HG03457 (cell line): ENCODE measurements around the gene ZG16.

ENCODE experiments used
- ATAC-seq: cut with Tn5 transposase; IDR thresholded peaks from one replicate; pipeline ENCODE4 v1.9.1; 2021; ENCODE audit warnings: moderate number of reproducible peaks; ENCODE audit not compliant: unreplicated experiment

Gene ZG16

GRCh38 chr16:29807426-29808218 is 29.6 kb downstream of the ZG16 start:
- ATAC-seq, result no peak

DNA sequence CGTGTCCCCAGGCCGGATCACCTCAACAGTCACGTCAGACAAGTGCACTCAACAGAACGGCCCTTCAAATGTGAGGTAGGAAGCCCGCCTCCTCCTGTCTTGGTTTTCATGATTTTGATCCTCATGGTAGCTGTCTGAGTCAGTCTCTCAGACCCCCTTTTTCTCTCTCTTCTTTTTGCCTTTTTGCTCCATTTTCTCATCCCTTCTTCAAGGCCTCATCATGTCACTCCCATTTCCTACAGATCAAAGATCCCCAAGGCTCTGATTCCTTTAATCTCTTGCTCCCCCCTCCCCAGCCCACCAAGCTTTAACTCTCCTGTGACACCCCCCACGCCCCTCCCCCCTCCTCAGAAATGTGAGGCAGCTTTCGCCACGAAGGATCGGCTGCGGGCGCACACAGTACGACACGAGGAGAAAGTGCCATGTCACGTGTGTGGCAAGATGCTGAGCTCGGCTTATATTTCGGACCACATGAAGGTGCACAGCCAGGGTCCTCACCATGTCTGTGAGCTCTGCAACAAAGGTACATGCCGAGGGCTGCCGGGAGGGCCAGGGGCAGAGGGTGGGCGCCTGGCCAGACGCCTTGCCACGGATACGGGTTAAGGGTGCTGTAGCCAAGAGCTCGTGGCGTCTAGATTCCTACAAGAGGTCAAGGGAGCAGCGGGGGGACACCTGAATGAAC is 30.3 kb downstream of the ZG16 start:
- no peak for ATAC-seq

DNA sequence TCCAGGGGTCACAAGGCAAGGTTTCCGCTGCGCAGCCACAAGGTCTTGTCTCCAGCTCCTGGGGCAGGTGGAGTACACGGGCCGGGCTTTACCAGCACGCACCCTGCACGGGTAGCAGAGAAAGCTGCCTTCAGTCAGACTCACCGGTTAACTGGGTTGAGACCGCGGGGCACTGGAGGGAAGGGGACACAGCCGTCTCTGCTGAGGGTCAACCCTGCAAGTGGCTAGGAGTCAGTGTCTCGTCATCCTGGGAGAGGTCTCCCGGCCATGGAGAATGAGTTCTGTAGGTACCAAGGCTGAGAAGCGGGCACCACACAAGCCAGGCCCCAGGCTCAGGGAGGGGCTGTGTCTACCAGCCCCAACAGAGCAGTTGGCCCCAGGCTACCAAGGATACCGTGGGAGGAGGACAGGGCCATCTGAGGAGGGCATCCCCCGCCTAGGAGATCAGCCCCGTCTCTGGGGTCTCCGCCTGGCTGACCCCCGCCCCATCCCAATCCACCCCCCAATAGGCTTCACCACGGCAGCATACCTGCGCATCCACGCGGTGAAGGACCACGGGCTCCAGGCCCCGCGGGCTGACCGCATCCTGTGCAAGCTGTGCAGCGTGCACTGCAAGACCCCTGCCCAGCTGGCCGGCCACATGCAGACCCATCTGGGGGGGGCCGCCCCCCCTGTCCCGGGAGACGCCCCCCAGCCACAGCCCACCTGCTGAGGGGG is 31.1 kb downstream of the ZG16 start:
- no peak for ATAC-seq

DNA sequence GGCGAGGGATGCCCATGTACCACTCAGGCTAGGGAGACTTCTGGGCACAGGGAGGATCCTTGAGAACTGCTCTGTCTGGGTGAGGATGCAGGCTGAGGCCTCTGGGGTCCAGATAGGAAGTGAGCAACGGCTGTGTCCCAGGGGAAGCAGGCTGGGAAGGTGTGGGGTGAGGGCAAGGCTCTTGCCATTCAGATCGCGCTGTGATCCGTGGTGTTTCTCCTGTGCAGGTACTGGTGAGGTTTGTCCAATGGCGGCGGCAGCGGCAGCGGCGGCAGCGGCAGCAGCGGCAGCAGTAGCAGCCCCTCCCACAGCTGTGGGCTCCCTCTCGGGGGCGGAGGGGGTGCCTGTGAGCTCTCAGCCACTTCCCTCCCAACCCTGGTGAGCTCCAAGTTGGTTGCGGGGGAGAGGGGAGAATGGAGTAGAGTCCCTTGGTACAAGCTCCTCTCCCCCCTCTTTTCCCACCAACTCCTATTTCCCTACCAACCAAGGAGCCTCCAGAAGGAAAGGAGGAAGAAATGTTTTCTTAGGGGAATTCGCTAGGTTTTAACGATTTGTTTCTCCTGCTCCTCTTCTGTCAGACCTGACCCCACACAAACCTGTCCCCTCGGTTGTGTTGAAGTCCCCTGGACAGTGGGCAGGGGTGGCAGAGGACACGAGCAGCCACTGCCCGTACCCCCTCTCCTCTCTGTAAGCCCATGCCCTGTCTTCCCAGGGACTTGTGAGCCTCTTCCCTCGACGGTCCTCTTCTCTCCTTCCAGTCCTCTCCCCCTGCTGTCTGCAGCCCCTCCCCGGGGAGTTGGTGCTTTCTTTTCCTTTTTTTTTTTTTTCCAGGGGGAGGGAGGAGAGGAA is 32.0 kb downstream of the ZG16 start:
- ATAC-seq, result no peak

DNA sequence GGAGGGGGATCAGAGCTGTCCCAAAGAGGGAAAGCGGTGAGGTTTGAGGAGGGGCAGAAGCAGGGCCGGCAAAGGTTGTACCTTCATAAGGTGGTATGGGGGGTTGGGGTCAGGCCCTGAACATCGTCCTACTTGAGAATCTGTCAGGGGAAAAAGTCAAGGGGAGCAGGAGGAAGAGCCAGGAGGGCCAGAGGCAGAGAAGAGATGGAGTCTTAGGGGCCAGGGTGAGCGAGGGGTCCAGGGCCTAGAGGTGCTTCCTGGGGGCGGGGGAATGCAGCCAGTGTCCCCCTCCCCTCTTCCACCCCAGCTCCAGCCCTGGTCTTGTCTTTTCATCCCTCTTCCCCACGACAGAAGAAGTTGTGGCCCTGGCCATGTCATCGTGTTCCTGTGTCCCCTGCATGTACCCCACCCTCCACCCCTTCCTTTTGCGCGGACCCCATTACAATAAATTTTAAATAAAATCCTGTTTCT is 32.7 kb downstream of the ZG16 start:
- no peak for ATAC-seq

DNA sequence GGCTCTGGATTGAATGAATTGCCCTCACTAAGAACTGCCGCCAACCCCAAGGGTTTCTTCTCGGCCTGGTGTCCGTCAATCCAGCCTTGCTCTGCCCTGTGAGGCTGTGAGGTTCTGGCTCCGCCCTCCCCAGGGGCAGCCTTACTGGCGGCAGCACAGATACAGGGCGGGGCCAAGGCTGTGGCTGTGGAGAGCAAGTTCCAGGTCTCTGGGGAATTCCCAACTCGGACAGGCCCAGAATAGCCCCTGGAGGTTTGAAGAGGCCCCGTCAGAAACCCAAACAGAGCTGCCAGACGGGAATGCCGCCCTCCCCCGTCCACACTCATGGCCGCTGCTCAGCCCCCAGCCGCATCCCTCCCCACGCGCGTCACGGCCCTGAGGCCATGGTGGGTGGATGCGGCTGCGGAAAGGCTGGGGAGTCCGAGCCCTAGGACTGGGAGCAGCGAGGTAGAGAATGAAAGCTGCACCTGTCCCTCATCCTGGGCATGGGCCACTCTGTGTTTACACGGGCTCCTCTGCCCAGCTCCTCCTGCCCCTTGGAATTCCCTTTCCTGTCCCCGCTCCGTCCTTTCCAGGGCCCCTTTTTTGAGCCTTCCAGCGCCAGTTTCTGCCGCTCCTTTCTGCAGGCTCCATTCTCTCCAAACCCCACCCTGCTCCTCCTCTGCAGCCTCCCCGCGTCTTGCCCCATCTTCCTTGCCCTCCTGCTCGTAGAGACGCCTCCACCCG is 33.3 kb downstream of the ZG16 start:
- peak; percentile 29 for ATAC-seq

- ATAC-seq, result no peak
Observed at GRCh38 chr16:29811896-29812665, 34.0 kb downstream of the ZG16 start, which contains the start of gene PRRT2. TSS of gene PRRT2 (plus strand) at chr16:29812193. CDS start at chr16:29813055, 862 bp downstream.

- ATAC-seq, result no peak
Observed at GRCh38 chr16:29812754-29813643, 34.9 kb downstream of the ZG16 start.

DNA sequence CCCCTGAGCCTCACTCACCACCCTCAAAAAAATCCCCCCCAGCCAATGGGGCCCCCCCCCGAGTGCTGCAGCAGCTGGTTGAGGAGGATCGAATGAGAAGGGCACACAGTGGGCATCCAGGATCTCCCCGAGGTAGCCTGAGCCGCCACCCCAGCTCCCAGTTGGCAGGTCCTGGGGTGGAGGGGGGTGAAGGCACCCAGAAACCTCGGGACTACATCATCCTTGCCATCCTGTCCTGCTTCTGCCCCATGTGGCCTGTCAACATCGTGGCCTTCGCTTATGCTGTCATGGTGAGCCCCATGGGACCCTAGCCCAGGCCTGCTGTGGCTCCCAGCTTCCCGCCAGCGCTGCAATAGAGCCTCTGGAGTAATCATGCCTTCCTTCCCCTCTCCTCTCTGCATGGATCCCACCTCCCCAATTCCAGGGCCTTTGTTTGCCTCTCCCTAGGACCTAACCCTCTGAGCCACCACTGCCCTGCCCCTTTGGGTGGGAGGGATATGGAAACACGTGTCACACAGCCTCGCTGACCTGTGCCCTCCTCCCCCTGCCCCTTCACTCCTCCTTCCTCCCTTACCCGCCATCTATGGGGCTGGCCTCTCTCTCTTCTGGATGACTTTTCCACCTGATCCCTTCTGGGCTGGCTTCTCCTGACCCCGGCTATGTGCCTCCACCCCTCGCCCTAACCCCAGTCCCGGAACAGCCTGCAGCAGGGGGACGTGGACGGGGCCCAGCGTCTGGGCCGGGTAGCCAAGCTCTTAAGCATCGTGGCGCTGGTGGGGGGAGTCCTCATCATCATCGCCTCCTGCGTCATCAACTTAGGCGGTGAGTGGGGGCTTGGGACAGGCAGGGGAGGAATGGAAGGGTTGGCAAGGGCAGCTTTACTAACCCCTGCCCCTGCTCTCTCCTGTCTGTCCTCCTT is 35.8 kb downstream of the ZG16 start:
- ATAC-seq, result no peak

- no peak for ATAC-seq
Observed at GRCh38 chr16:29814592-29814991, 36.5 kb downstream of the ZG16 start.

DNA sequence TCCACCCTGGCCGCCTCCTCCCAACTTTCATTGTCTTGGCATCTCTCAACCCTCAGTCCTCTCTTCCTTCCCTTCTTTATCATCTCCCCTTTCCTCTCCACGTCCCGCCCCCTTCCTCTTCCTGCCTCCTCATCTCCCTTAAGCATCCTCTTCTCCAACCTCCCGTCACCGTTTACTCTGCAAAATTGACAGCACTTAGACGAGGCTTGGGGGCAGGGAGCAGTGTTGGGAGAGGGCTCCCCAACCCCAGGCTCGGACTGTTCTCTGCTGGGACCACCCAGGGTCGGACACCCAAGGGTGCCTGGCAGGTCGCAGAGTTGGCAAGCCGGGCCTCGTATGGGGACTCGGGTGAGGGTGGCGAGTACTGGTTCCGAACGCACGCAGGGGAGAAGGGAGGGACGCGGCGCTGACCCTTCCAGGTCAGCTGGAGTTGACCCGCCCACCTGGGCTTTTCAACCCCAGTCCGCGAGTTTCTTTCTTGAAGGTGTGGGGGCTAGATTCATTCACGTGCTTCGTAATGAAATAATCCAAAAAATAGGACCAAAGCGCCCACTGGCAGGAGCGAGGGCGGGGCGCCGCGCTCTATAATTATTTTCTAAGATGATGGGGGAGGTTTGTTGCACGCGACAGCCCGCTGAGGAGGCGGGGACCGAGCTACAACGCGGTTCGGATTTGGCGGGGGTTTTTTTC is 37.1 kb downstream of the ZG16 start:
- no peak for ATAC-seq

- ATAC-seq, result peak; percentile 44
Observed at GRCh38 chr16:29815793-29816693, 38.0 kb downstream of the ZG16 start, which contains the start of gene PAGR1. TSS of gene PAGR1 (plus strand) at chr16:29816152. CDS start at chr16:29816526, 374 bp downstream.

DNA sequence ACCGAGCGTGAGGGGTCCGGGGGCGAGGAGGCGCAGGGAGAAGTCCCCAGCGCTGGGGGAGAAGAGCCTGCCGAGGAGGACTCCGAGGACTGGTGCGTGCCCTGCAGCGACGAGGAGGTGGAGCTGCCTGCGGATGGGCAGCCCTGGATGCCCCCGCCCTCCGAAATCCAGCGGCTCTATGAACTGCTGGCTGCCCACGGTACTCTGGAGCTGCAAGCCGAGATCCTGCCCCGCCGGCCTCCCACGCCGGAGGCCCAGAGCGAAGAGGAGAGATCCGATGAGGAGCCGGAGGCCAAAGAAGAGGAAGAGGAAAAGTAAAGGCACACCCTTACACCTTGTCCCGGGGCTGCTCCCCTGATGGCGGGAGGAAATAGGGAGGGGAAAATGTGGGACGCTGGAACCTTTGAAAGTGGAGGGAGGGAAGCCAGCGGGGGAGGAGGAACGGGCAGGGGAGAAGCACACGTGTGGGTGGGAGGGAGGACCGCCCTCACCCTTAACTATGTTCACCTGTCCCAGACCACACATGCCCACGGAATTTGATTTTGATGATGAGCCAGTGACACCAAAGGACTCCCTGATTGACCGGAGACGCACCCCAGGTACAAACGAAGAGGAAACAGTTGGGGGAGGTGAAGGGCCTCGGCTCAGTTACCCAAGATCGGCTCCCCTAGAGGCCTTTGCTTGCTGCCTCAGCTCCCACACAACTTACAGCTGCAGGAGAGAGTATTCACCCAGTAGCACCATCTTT is 38.8 kb downstream of the ZG16 start:
- no peak for ATAC-seq

DNA sequence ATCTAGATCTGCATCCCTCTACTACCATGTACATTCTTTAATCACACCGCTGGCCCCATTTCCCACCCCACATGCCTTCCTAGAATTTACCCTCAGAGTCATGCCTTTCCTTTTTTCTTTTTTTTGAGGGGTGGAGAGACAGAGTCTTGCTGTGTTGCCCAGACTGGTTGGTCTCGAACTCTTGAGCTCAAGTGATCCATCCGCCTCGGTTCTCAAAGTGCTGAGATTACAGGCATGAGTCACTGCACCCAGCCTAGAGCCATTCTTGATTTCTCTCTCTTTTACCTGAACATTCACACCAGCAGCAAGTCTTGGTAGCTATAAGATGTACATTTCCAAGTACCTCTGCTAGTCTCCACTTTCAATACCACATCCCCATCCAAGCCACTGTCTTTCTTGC is 40.0 kb downstream of the ZG16 start:
- ATAC-seq, result no peak

DNA sequence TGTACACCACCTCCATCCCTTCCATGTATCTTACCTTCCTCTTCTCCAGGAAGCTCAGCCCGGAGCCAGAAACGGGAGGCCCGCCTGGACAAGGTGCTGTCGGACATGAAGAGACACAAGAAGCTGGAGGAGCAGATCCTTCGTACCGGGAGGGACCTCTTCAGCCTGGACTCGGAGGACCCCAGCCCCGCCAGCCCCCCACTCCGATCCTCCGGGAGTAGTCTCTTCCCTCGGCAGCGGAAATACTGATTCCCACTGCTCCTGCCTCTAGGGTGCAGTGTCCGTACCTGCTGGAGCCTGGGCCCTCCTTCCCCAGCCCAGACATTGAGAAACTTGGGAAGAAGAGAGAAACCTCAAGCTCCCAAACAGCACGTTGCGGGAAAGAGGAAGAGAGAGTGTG is 41.5 kb downstream of the ZG16 start:
- ATAC-seq, result no peak
